H54 (cell line): ENCODE data around the gene ACOX3.

Source experiments
- DNase-seq: peaks from one replicate; pipeline ENCODE4 v3.0.0; 2011; ENCODE audit warnings: low spot score, mixed read lengths; ENCODE audit not compliant: insufficient read length
- FAIRE-seq: peaks from 3 replicates; lab custom pipeline; 2011; peaks lifted over from hg19 to GRCh38; lab: Jason Lieb, UNC
- POLR2A ChIP-seq: IDR thresholded peaks from 2 replicates; pipeline ENCODE4 v1.6.1; 2011; ENCODE audit warnings: low read depth, mild to moderate bottlenecking, low read length

Gene ACOX3

GRCh38 chr4:8370106-8370787 is 70.3 kb downstream of the ACOX3 start:
- TF ChIP-seq POLR2A = no peak
- no peak for DNase-seq
- no peak for FAIRE-seq

- FAIRE-seq = no peak
- no peak for TF ChIP-seq POLR2A
- no peak for DNase-seq
These were observed 71.0 kb downstream of the ACOX3 start for GRCh38 chr4:8369426-8370105.

DNA sequence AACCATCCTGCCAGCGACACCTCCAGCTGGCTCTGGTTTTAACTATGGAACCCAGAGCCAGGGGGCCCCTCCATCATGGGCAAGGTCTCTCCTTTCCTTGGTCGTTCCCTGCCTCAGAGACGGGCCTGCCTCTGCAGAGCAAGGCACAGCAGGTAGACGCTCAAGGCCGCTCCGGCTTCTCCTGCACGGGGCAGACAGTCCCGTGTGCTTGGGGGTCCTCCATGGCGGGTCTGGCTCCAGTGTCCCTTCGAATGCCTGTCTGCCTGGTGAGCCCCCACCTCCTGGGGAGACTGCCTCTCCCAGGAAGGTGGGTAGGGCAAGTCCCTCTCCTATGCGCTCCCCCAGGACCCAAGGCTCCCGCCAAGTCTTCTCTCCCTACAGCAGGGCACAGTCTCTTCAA is 71.5 kb downstream of the ACOX3 start:
- TF ChIP-seq POLR2A = no peak
- DNase-seq (no peak), FAIRE-seq (no peak)

DNA sequence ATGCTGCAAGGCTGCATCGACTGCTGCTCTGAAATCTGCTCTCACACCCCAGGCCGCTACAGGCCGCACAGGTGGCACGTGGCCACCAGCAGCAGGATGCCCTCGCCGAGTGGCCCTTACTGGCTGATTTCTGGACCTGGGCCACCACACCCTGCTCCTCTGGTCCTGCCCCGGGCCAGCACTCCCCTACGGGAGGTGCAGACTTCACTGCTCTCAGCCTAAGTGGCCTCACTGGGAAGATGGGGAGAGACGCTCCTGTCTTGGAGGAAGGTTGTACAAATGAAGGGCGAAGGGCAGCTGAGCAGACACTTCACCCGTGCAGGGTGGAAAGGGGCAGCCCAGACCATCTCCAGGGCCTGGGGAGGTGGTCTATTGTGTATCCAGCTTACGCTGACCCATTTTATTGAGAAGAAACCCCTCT is 72.5 kb downstream of the ACOX3 start:
- no peak for DNase-seq
- no peak for TF ChIP-seq POLR2A
- FAIRE-seq = no peak

DNA sequence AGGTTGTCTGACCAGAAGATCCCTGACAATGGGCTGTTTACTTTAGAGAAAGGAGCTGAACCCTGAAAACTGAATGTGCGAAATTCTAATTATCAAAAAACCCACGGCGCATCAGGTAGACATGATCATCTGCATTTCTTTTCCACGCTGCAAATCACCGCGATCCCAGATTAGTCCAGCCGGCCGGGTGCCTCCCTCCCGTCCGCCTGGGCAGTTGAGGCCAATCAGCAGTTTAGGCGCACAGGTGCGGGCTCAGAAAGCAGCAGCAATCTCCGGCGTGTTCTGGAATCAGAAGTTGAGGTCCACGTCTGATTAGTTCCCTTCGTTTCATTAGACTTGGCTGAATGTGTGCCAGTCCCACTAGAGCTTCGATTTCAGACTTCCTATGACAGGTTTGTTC is 73.9 kb downstream of the ACOX3 start:
- FAIRE-seq (no peak), DNase-seq (no peak)
- TF ChIP-seq POLR2A = no peak

DNA sequence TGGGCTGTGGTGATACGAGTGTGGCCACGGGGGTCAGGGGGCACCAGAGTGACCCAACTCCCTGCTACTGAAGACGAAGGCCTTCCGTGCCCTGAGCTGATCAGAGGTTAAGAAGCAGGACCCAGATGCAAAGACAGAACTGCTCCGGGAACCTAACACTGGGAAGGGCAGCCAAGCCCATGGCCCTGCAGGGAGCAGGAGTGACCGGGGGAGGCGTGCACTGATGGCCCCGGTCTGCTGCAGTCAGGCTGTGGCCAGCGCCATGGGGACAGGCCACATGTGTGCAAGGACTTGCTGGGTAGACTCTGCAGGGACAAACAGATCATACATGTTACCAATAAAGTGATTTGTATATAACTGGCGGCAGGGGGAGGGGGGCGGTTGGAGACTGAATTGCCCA is 74.6 kb downstream of the ACOX3 start:
- DNase-seq = no peak
- no peak for TF ChIP-seq POLR2A
- FAIRE-seq = no peak

DNA sequence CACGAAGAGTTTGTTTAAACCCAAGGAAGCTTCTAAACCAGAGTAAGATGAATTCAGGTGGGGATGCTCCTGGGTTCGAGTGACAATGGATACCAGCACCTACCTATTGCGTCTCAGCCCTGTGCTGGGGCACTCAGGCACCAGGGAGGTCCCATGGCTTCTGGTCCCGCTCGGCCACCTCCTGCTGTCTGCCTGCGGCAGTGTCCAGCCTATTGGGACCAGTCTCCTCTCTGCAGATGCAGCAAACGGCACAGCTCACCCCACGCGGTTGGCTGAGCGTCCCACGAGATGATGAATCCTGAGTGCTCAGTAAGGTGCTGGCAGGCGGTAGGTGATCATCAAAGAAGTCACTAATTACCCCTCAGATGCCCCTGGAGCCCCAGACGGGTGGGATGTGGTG is 75.2 kb downstream of the ACOX3 start:
- no peak for TF ChIP-seq POLR2A
- DNase-seq (no peak), FAIRE-seq (no peak)

- no peak for TF ChIP-seq POLR2A
- DNase-seq = no peak
- FAIRE-seq = no peak
These were observed 75.6 kb downstream of the ACOX3 start for GRCh38 chr4:8364848-8365350.

GRCh38 chr4:8364141-8364540 is 76.4 kb downstream of the ACOX3 start:
- no peak for DNase-seq
- no peak for TF ChIP-seq POLR2A
- FAIRE-seq = no peak

DNA sequence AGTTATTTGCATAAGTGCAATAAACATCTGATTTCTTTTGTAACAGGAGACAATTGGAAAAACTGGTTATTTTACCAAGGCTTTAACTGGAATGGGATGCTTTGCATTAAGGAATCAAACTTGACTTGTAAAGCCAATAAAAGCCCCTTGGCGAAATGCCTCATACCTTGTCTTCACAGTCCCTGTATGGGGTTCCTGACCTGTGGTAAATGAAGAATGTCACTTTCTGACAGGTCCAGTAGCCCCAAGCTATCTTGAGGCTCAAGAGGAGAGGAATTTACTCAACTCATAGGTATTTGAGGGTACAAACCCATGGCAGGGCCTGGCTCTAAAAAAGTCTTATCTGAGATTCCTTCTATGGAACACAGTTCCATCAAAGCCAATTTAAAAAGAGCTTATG is 78.0 kb downstream of the ACOX3 start:
- no peak for DNase-seq
- no peak for FAIRE-seq
- TF ChIP-seq POLR2A = no peak

GRCh38 chr4:8359193-8359592 is 81.3 kb downstream of the ACOX3 start:
- no peak for TF ChIP-seq POLR2A
- FAIRE-seq (no peak), DNase-seq (no peak)

DNA sequence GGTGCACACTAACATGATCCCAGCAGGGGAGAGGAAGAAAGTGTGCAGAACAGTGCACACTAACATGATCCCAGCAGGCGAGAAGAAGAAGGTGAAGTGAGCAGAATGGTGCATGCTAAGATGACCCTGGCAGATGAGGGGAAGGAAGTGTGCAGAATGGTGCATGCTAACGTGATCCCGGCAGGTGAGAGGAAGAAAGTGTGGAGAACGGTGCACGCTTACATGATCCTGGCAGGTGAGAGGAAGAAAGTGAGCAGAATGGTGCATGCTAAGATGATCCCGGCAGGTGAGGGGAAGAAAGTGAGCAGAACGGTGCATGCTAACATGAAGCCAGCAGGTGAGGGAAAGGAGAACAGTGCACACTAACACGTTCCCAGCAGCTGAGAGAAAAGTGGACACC is 83.7 kb downstream of the ACOX3 start:
- FAIRE-seq (no peak), DNase-seq (no peak)
- TF ChIP-seq POLR2A = no peak

- DNase-seq (no peak), FAIRE-seq (no peak)
- no peak for TF ChIP-seq POLR2A
These were observed 84.5 kb downstream of the ACOX3 start for GRCh38 chr4:8355864-8356565.

- FAIRE-seq (no peak), DNase-seq (no peak)
- no peak for TF ChIP-seq POLR2A
These were observed 85.2 kb downstream of the ACOX3 start for GRCh38 chr4:8355306-8355705.

- DNase-seq (peak; percentile 34), FAIRE-seq (no peak)
- TF ChIP-seq POLR2A = no peak
These were observed 86.5 kb downstream of the ACOX3 start for GRCh38 chr4:8353912-8354453.
